Activated B cell treated with CpG ODN at 0.5 μM for 24 hours (primary cell): ENCODE measurements around the gene HTR2B. TPM values are rescaled to one million over a fixed set of nuclear protein-coding genes. Genes with fewer than 3 reads are reported as not detected.

Experiments used
- ATAC-seq: fragments of 200-7000 bp; cut with Tn5 transposase; one replicate; pipeline ENCODE4 v1.10.0; 2021; ENCODE audit warnings: low read depth, mild to moderate bottlenecking, moderate library complexity
- CTCF ChIA-PET: fragments of 350-600 bp; sonication (Branson Sonifier 250); formaldehyde crosslinking; loops from one replicate; lab custom pipeline; 2021; ENCODE audit warnings: antibody characterized with exemption; lab: Charles Lee
- POLR2A ChIA-PET: fragments of 350-600 bp; sonication (Branson Sonifier 250); formaldehyde crosslinking; loops from one replicate; lab custom pipeline; 2021; ENCODE audit warnings: antibody characterized with exemption; lab: Charles Lee
- DNase-seq: peaks from one replicate; pipeline ENCODE4 v3.0.0; 2022
- H3K27ac Mint-ChIP-seq: one replicate; pipeline ENCODE4 v1.8.0; 2020; ENCODE audit warnings: mixed read lengths
- H3K27me3 Mint-ChIP-seq: one replicate; pipeline ENCODE4 v1.8.0; 2021; ENCODE audit warnings: mixed read lengths
- H3K36me3 Mint-ChIP-seq: one replicate; pipeline ENCODE4 v1.8.0; 2021; ENCODE audit warnings: low read depth, mixed read lengths
- H3K4me1 Mint-ChIP-seq: one replicate; pipeline ENCODE4 v1.8.0; 2021; ENCODE audit warnings: mixed read lengths
- H3K4me3 Mint-ChIP-seq: one replicate; pipeline ENCODE4 v1.8.0; 2020; ENCODE audit warnings: mild to moderate bottlenecking, mixed read lengths
- H3K9me3 Mint-ChIP-seq: one replicate; pipeline ENCODE4 v1.8.0; 2020; ENCODE audit warnings: mixed read lengths
- intact Hi-C: fragments of 100-400 bp; cut with micrococcal nuclease; formaldehyde crosslinking; loops from one replicate; pipeline ENCODE4 v1.15.1; 2024
- total RNA-seq: library from RNA; stranded (reverse); gene quantifications from 2 replicates; pipeline ENCODE4 v1.2.3, GENCODE V29; 2022
- TF ChIP-seq, protein P1 (sequence below): fragments of 200-600 bp; IDR thresholded peaks from one replicate; pipeline ENCODE4 v1.8.0; 2022; ENCODE audit warnings: antibody characterized with exemption, mild to moderate bottlenecking

HTR2B gene
- total RNA-seq, 1 donor from 2014 or later: not detected

DNA sequence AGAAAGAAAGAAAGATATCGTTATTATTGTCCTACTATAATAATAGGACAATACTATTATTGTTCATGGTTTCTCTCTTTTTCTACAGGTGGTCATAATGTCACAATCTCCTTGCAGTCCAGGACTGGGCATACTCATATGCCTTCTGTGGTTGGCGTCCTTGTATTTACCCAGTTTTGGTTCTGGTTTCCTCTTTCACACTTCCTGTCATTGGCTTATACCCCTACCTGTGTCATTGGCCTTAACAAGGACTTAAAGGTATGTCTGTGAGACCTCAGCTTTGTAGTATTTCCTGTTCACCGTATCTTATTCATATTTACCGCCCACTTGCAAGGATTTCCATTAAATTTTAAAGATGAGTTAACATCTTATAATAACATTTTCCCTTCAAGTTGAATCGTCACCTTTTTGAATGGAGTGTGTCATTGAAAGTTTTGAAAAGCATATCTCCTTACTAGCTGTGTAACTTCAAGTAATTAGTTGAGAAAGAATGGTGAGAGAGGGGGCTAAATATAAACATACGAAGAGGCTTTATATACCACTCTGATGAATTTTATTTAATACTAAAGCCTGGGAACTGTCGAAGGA, 36.5 kb upstream of the HTR2B start:
- intact Hi-C loops: no loop called here
- Mint-ChIP-seq H3K27me3 (no peaks in the 10 kb centered on the region), H3K4me1 (peaks cover 8% of the 10 kb centered on the region), H3K27ac (no peak overlapping the region), H3K4me3 (no peak overlapping the region), H3K9me3 (no peaks in the 10 kb centered on the region), H3K36me3 (peaks cover 59% of the 10 kb centered on the region)
- DNase-seq (no peak), ATAC-seq (no peak)
- TF ChIP-seq, protein P1, sequence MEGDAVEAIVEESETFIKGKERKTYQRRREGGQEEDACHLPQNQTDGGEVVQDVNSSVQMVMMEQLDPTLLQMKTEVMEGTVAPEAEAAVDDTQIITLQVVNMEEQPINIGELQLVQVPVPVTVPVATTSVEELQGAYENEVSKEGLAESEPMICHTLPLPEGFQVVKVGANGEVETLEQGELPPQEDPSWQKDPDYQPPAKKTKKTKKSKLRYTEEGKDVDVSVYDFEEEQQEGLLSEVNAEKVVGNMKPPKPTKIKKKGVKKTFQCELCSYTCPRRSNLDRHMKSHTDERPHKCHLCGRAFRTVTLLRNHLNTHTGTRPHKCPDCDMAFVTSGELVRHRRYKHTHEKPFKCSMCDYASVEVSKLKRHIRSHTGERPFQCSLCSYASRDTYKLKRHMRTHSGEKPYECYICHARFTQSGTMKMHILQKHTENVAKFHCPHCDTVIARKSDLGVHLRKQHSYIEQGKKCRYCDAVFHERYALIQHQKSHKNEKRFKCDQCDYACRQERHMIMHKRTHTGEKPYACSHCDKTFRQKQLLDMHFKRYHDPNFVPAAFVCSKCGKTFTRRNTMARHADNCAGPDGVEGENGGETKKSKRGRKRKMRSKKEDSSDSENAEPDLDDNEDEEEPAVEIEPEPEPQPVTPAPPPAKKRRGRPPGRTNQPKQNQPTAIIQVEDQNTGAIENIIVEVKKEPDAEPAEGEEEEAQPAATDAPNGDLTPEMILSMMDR: no peak
- CTCF ChIA-PET: no interaction called here
- POLR2A ChIA-PET: interaction anchor here (0.5 to 0.6 kb wide), 2 partner anchors 1133 to 1796 kb away, joined by 4 to 6 read pairs; no protein-coding TSS in a partner anchor

GRCh38 chr2:231160701-231161100, 35.9 kb upstream of the HTR2B start:
- CTCF ChIA-PET: no interaction called here
- H3K27me3 Mint-ChIP-seq: no peaks in the 10 kb centered on the region
- peaks cover 10% of the 10 kb centered on the region for H3K4me1 Mint-ChIP-seq
- H3K36me3 Mint-ChIP-seq: peaks cover 56% of the 10 kb centered on the region
- no peak overlapping the region for H3K27ac Mint-ChIP-seq
- ATAC-seq (no peak), DNase-seq (no peak)
- no peaks in the 10 kb centered on the region for H3K9me3 Mint-ChIP-seq
- intact Hi-C loops: no loop called here
- H3K4me3 Mint-ChIP-seq: no peak overlapping the region
- TF ChIP-seq, protein P1: no peak
- POLR2A ChIA-PET: no interaction called here

GRCh38 chr2:231159306-231159705, 34.5 kb upstream of the HTR2B start:
- ChIA-PET CTCF (interaction anchor here (1.4 kb wide), 1 partner anchor 253 kb away, joined by 4 read pairs; no protein-coding TSS in a partner anchor), POLR2A (no interaction called here)
- H3K4me1 Mint-ChIP-seq: peaks cover 10% of the 10 kb centered on the region
- H3K4me3 Mint-ChIP-seq: no peak overlapping the region
- intact Hi-C loops: no loop called here
- peaks cover 55% of the 10 kb centered on the region for H3K36me3 Mint-ChIP-seq
- DNase-seq (no peak), ATAC-seq (no peak)
- no peaks in the 10 kb centered on the region for H3K27me3 Mint-ChIP-seq
- TF ChIP-seq, protein P1: no peak
- H3K27ac Mint-ChIP-seq: no peak overlapping the region
- H3K9me3 Mint-ChIP-seq: no peaks in the 10 kb centered on the region

- Mint-ChIP-seq H3K27me3 (no peaks in the 10 kb centered on the region), H3K36me3 (peaks cover 59% of the 10 kb centered on the region), H3K9me3 (no peaks in the 10 kb centered on the region), H3K4me3 (no peak overlapping the region), H3K27ac (no peak overlapping the region), H3K4me1 (peaks cover 2% of the 10 kb centered on the region)
- POLR2A ChIA-PET: no interaction called here
- CTCF ChIA-PET: no interaction called here
- intact Hi-C loops: no loop called here
- ATAC-seq: no peak
- no peak for DNase-seq
- TF ChIP-seq, protein P1: no peak
Observed at GRCh38 chr2:231152800-231153557, 28.1 kb upstream of the HTR2B start.

GRCh38 chr2:231146665-231147064, 21.8 kb upstream of the HTR2B start:
- ChIA-PET CTCF (no interaction called here), POLR2A (no interaction called here)
- H3K36me3 Mint-ChIP-seq: peaks cover 55% of the 10 kb centered on the region
- ATAC-seq (no peak), DNase-seq (no peak)
- H3K4me1 Mint-ChIP-seq: no peaks in the 10 kb centered on the region
- no peak overlapping the region for H3K4me3 Mint-ChIP-seq
- intact Hi-C loops: no loop called here
- TF ChIP-seq, protein P1: no peak
- no peak overlapping the region for H3K27ac Mint-ChIP-seq
- no peaks in the 10 kb centered on the region for H3K9me3 Mint-ChIP-seq
- H3K27me3 Mint-ChIP-seq: no peaks in the 10 kb centered on the region
